ENCODE results near the gene RTEL1.
A peak's percentile ranks its signal among the peaks of the same experiment; 100 is the strongest.

Gene RTEL1

DNA sequence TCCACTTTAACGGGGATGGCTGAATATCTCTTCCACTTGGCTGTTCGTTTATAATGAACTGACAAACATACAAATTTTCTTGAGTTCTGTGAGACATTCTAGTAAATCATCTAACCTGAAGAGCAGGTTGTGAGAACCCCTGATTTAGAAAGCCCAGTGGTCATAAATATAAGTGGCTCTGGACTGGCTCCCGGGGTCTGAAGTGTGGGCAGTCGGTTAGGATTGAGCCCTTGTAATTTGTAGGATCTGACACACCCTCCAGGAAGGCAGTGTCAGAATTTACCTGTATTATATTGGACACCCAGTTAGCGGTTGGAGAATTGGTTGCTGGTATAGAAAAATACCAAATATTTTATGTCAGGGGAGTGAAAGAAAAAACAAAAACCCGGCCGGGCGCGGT is 24.4 kb upstream of the RTEL1 start:
- Histone ChIP-seq H3K79me2 (ENCODE audit: low read length) (no peaks in the 10 kb centered on the region), H3K4me1 (ENCODE audit: low read length) (no peaks in the 10 kb centered on the region), H3K4me3 (ENCODE audit: low read length) (no peak overlapping the region), H2AFZ (ENCODE audit: low read length) (no peak overlapping the region), H3K9ac (ENCODE audit: low read length) (no peak overlapping the region), H4K20me1 (ENCODE audit: insufficient read depth, low read length) (no peaks in the 10 kb centered on the region), H3K9me3 (replicated peaks; ENCODE audit: insufficient read depth, low read length) (no peaks in the 10 kb centered on the region), H3K4me2 (ENCODE audit: low read depth, low read length) (no peak overlapping the region), H3K27me3 (replicated peaks; ENCODE audit: insufficient read depth, low read length) (no peaks in the 10 kb centered on the region), H3F3A (ENCODE audit: insufficient read depth, low read length) (no peaks in the 10 kb centered on the region), H3K36me3 (replicated peaks; ENCODE audit: insufficient read depth, low read length) (no peaks in the 10 kb centered on the region), H3K27ac (ENCODE audit: low read length) (no peak overlapping the region), H3K9me2 (replicated peaks; ENCODE audit: insufficient read depth, low read length) (no peaks in the 10 kb centered on the region)
- TF ChIP-seq CTCF (IDR thresholded peaks at IDR 0.05; ENCODE audit: low read length) (no peak), EZH2phosphoT487 (IDR thresholded peaks at IDR 0.05; ENCODE audit: low read length) (no peak), EZH2 (optimal IDR thresholded peaks at IDR 0.05; ENCODE audit: low read depth, low read length) (no peak)
- DNase-seq: no peak

DNA sequence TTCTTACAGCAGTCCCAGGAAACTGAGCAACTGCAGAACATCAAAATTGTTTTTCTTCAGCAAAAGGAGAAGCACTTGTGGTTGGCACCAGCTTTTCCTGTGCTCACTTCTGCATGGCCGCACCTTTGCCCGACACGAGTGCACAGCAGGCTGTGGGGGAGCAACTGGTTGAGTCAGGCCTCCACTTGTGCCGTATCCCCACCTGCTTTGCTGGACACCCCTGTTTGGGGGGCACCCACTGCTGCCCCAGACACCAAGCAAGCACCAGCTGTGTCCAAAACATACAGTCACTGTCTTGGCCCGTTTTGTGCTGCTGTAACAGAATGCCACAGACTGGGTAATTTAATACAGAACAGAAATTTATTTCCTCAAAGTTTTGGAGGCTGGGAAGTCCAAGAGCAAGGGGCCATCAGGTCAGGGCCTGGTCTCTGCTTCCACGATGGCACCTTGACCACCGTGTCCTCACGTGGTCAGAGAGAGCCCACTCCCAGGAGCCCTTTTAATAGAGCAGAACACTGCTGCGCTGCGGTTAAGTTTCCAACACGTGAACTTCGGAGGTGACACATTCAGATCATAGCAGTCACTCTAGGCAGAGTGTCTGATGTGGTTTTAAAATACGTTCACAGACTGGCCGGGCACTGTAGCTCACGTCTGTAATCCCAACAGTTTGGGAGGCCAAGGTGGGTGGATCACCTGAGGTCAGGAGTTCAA is 22.5 kb upstream of the RTEL1 start:
- Histone ChIP-seq H3K9me2 (replicated peaks; ENCODE audit: insufficient read depth, low read length) (no peaks in the 10 kb centered on the region), H3K4me3 (ENCODE audit: low read length) (no peak overlapping the region), H3K9ac (ENCODE audit: low read length) (no peak overlapping the region), H3K27ac (ENCODE audit: low read length) (no peak overlapping the region), H3K79me2 (ENCODE audit: low read length) (no peaks in the 10 kb centered on the region), H3K27me3 (replicated peaks; ENCODE audit: insufficient read depth, low read length) (no peaks in the 10 kb centered on the region), H3K9me3 (replicated peaks; ENCODE audit: insufficient read depth, low read length) (no peaks in the 10 kb centered on the region), H4K20me1 (ENCODE audit: insufficient read depth, low read length) (no peaks in the 10 kb centered on the region), H3F3A (ENCODE audit: insufficient read depth, low read length) (no peaks in the 10 kb centered on the region), H2AFZ (ENCODE audit: low read length) (0 out of 2 replicates have a peak overlapping the region, but pooled peaks have one; percentile 19), H3K36me3 (replicated peaks; ENCODE audit: insufficient read depth, low read length) (no peaks in the 10 kb centered on the region), H3K4me1 (ENCODE audit: low read length) (no peaks in the 10 kb centered on the region), H3K4me2 (ENCODE audit: low read depth, low read length) (no peak overlapping the region)
- TF ChIP-seq EZH2 (optimal IDR thresholded peaks at IDR 0.05; ENCODE audit: low read depth, low read length) (no peak), CTCF (IDR thresholded peaks at IDR 0.05; ENCODE audit: low read length) (no peak), EZH2phosphoT487 (IDR thresholded peaks at IDR 0.05; ENCODE audit: low read length) (no peak)
- no peak for DNase-seq

GRCh38 chr20:63636752-63637628 is 21.1 kb upstream of the RTEL1 start:
- no peak overlapping the region for H3K4me2 ChIP-seq (ENCODE audit: low read depth, low read length)
- H3K79me2 ChIP-seq (ENCODE audit: low read length): no peaks in the 10 kb centered on the region
- no peak overlapping the region for H3K9ac ChIP-seq (ENCODE audit: low read length)
- H3F3A ChIP-seq (ENCODE audit: insufficient read depth, low read length): peaks cover 4% of the 10 kb centered on the region; the same call in 1 of the 2 replicates
- no peak for DNase-seq
- TF ChIP-seq EZH2phosphoT487 (IDR thresholded peaks at IDR 0.05; ENCODE audit: low read length) (no peak), EZH2 (optimal IDR thresholded peaks at IDR 0.05; ENCODE audit: low read depth, low read length) (no peak), CTCF (IDR thresholded peaks at IDR 0.05; ENCODE audit: low read length) (no peak)
- no peak overlapping the region for H2AFZ ChIP-seq (ENCODE audit: low read length)
- H3K4me1 ChIP-seq (ENCODE audit: low read length): no peaks in the 10 kb centered on the region
- H4K20me1 ChIP-seq (ENCODE audit: insufficient read depth, low read length): no peaks in the 10 kb centered on the region
- H3K36me3 ChIP-seq (replicated peaks; ENCODE audit: insufficient read depth, low read length): no peaks in the 10 kb centered on the region
- H3K27me3 ChIP-seq (replicated peaks; ENCODE audit: insufficient read depth, low read length): no peaks in the 10 kb centered on the region
- no peak overlapping the region for H3K27ac ChIP-seq (ENCODE audit: low read length)
- H3K9me3 ChIP-seq (replicated peaks; ENCODE audit: insufficient read depth, low read length): no peaks in the 10 kb centered on the region
- H3K4me3 ChIP-seq (ENCODE audit: low read length): no peak overlapping the region
- no peaks in the 10 kb centered on the region for H3K9me2 ChIP-seq (replicated peaks; ENCODE audit: insufficient read depth, low read length)

All from MM.1S (cell line).